Astrocyte (in vitro differentiated cells and primary cell): Measurements from ENCODE around the gene PADI4. TPM values are rescaled to one million over a fixed set of nuclear protein-coding genes. Genes with fewer than 3 reads are reported as not detected.
"Not testable (repeated sequence)": the region's sequence is repeated elsewhere in the genome, so short reads cannot be mapped to it uniquely, and the experiment has no call there.

ENCODE experiments used
- DNase-seq: peaks from one replicate; pipeline ENCODE4 v3.0.0-alpha.2; 2010; ENCODE audit warnings: low read depth
- FAIRE-seq: peaks from 2 replicates; lab custom pipeline; 2011; peaks lifted over from hg19 to GRCh38; lab: Jason Lieb, UNC
- H2AFZ ChIP-seq: 2 replicates; pipeline ENCODE4 v1.6.0; 2012; ENCODE audit warnings: low read depth, low read length, inconsistent platforms
- H3K27ac ChIP-seq: 2 replicates; pipeline ENCODE4 v1.5.1; 2011; ENCODE audit warnings: low read depth, low read length, inconsistent platforms
- H3K27me3 ChIP-seq: 2 replicates; pipeline ENCODE4 v1.6.0; 2011; ENCODE audit warnings: low read length, inconsistent platforms; ENCODE audit not compliant: insufficient read depth
- H3K36me3 ChIP-seq: 2 replicates; pipeline ENCODE4 v1.5.1; 2011; ENCODE audit warnings: low read length, inconsistent platforms; ENCODE audit not compliant: insufficient read depth
- H3K4me1 ChIP-seq: 2 replicates; pipeline ENCODE4 v1.5.1; 2011; ENCODE audit warnings: low read length, inconsistent platforms; ENCODE audit not compliant: insufficient read depth
- H3K4me2 ChIP-seq: 2 replicates; pipeline ENCODE4 v1.6.0; 2012; ENCODE audit warnings: low read length, inconsistent platforms
- H3K4me3 ChIP-seq: 2 replicates; pipeline ENCODE4 v1.5.1; 2011; ENCODE audit warnings: low read depth, mild to moderate bottlenecking, low read length, inconsistent platforms; ENCODE audit not compliant: insufficient read depth
- H3K79me2 ChIP-seq: 2 replicates; pipeline ENCODE4 v1.6.0; 2012; ENCODE audit warnings: mild to moderate bottlenecking, low read length, inconsistent platforms; ENCODE audit not compliant: insufficient read depth
- H3K9ac ChIP-seq: 2 replicates; pipeline ENCODE4 v1.6.0; 2012; ENCODE audit warnings: mild to moderate bottlenecking, low read length, inconsistent platforms
- H3K9me3 ChIP-seq: 2 replicates; pipeline ENCODE4 v1.5.1; 2012; ENCODE audit warnings: low read depth, mild to moderate bottlenecking, low read length, inconsistent platforms; ENCODE audit not compliant: insufficient read depth
- H4K20me1 ChIP-seq: 2 replicates; pipeline ENCODE4 v1.6.0; 2012; ENCODE audit warnings: low read length, inconsistent platforms; ENCODE audit not compliant: insufficient read depth
- H3K27ac Mint-ChIP-seq: one replicate; pipeline ENCODE4 v1.8.0; 2021; ENCODE audit warnings: mild to moderate bottlenecking, mixed read lengths; ENCODE audit not compliant: unreplicated experiment
- H3K27me3 Mint-ChIP-seq: one replicate; pipeline ENCODE4 v1.8.0; 2021; ENCODE audit warnings: low read depth, mixed read lengths; ENCODE audit not compliant: unreplicated experiment
- H3K36me3 Mint-ChIP-seq: one replicate; pipeline ENCODE4 v1.8.0; 2021; ENCODE audit warnings: low read depth, mixed read lengths; ENCODE audit not compliant: unreplicated experiment
- H3K4me1 Mint-ChIP-seq: one replicate; pipeline ENCODE4 v1.8.0; 2021; ENCODE audit warnings: low read depth, mixed read lengths; ENCODE audit not compliant: unreplicated experiment
- H3K4me3 Mint-ChIP-seq: one replicate; pipeline ENCODE4 v1.8.0; 2021; ENCODE audit warnings: mild to moderate bottlenecking, moderate library complexity, mixed read lengths; ENCODE audit not compliant: unreplicated experiment
- H3K9me3 Mint-ChIP-seq: one replicate; pipeline ENCODE4 v1.8.0; 2021; ENCODE audit warnings: mild to moderate bottlenecking, mixed read lengths; ENCODE audit not compliant: unreplicated experiment
- CTCF ChIP-seq: IDR thresholded peaks from 2 replicates; pipeline ENCODE4 v1.5.1; 2011; ENCODE audit warnings: low read depth, mild to moderate bottlenecking, inconsistent platforms, low read length, moderate library complexity; ENCODE audit not compliant: insufficient read depth
- EZH2 ChIP-seq: IDR thresholded peaks from 2 replicates; pipeline ENCODE4 v1.6.1; 2012; ENCODE audit warnings: mild to moderate bottlenecking, low read length, inconsistent platforms; ENCODE audit not compliant: insufficient read depth
- total RNA-seq: library from RNA; stranded (reverse); gene quantifications from 2 replicates; pipeline ENCODE4 v1.2.1, GENCODE V29; 2021

The PADI4 gene
- total RNA-seq, 1 donor from 2014 or later, result not detected

GRCh38 chr1:17339521-17339920 is 31.5 kb downstream of the PADI4 start:
- DNase-seq, result no peak
- no peaks in the 10 kb centered on the region for H3K36me3 ChIP-seq
- no peak overlapping the region for H3K4me3 ChIP-seq
- H3K27me3 Mint-ChIP-seq, result peaks cover 34% of the 10 kb centered on the region
- H3K4me2 ChIP-seq, result no peak overlapping the region
- H3K9ac ChIP-seq, result no peak overlapping the region
- H2AFZ ChIP-seq, result no peak overlapping the region
- H3K79me2 ChIP-seq, result no peaks in the 10 kb centered on the region
- no peak overlapping the region for H3K27ac Mint-ChIP-seq
- TF ChIP-seq CTCF, result no peak
- no peak for TF ChIP-seq EZH2
- peaks cover 7% of the 10 kb centered on the region for H3K4me1 Mint-ChIP-seq
- no peaks in the 10 kb centered on the region for H3K36me3 Mint-ChIP-seq
- H3K4me3 Mint-ChIP-seq, result no peak overlapping the region
- H3K9me3 ChIP-seq, result no peaks in the 10 kb centered on the region
- H4K20me1 ChIP-seq, result no peaks in the 10 kb centered on the region
- H3K9me3 Mint-ChIP-seq, result peaks cover 9% of the 10 kb centered on the region
- no peak for FAIRE-seq
- no peaks in the 10 kb centered on the region for H3K27me3 ChIP-seq
- no peaks in the 10 kb centered on the region for H3K4me1 ChIP-seq
- no peak overlapping the region for H3K27ac ChIP-seq

GRCh38 chr1:17340358-17340757 is 32.4 kb downstream of the PADI4 start:
- Histone ChIP-seq H3K27me3 (no peaks in the 10 kb centered on the region), H3K4me3 (no peak overlapping the region), H3K9me3 (no peaks in the 10 kb centered on the region), H3K79me2 (no peaks in the 10 kb centered on the region), H3K4me2 (no peak overlapping the region), H4K20me1 (no peaks in the 10 kb centered on the region), H3K36me3 (no peaks in the 10 kb centered on the region), H3K9ac (no peak overlapping the region), H3K4me1 (no peaks in the 10 kb centered on the region), H2AFZ (no peak overlapping the region), H3K27ac (no peak overlapping the region)
- Mint-ChIP-seq H3K4me1 (peaks cover 7% of the 10 kb centered on the region), H3K9me3 (peaks cover 11% of the 10 kb centered on the region), H3K27me3 (peaks cover 34% of the 10 kb centered on the region), H3K27ac (no peak overlapping the region), H3K4me3 (no peak overlapping the region), H3K36me3 (peaks cover 3% of the 10 kb centered on the region)
- DNase-seq (peak; percentile 21), FAIRE-seq (no peak)
- no peak for TF ChIP-seq EZH2
- TF ChIP-seq CTCF, result no peak

GRCh38 chr1:17342014-17342441 is 34.0 kb downstream of the PADI4 start:
- no peak overlapping the region for H3K27ac ChIP-seq
- no peaks in the 10 kb centered on the region for H3K27me3 ChIP-seq
- no peak overlapping the region for H3K4me3 ChIP-seq
- Mint-ChIP-seq H3K4me1 (peaks cover 7% of the 10 kb centered on the region), H3K9me3 (peaks cover 17% of the 10 kb centered on the region), H3K27me3 (peaks cover 27% of the 10 kb centered on the region), H3K36me3 (peaks cover 5% of the 10 kb centered on the region), H3K4me3 (no peak overlapping the region), H3K27ac (no peak overlapping the region)
- no peak for TF ChIP-seq EZH2
- TF ChIP-seq CTCF, result no peak
- FAIRE-seq (no peak), DNase-seq (no peak)
- no peak overlapping the region for H3K4me2 ChIP-seq
- no peak overlapping the region for H3K9ac ChIP-seq
- H4K20me1 ChIP-seq, result no peaks in the 10 kb centered on the region
- H2AFZ ChIP-seq, result no peak overlapping the region
- no peaks in the 10 kb centered on the region for H3K4me1 ChIP-seq
- H3K36me3 ChIP-seq, result no peaks in the 10 kb centered on the region
- H3K79me2 ChIP-seq, result no peaks in the 10 kb centered on the region
- no peaks in the 10 kb centered on the region for H3K9me3 ChIP-seq

- H3K27me3 Mint-ChIP-seq, result peaks cover 17% of the 10 kb centered on the region
Observed at GRCh38 chr1:17345506-17345905, 37.5 kb downstream of the PADI4 start.

More at GRCh38 chr1:17345506-17345905, 37.5 kb downstream of the PADI4 start:
- not testable (repeated sequence) for FAIRE-seq, H3K4me1 ChIP-seq, H3K27me3 ChIP-seq, H3K9ac ChIP-seq, H3K4me3 ChIP-seq, H3K4me1 Mint-ChIP-seq, H3K27ac Mint-ChIP-seq, H3K4me3 Mint-ChIP-seq, H3K36me3 Mint-ChIP-seq, H3K27ac ChIP-seq, H3K79me2 ChIP-seq, H3K9me3 ChIP-seq, DNase-seq, H3K4me2 ChIP-seq, H2AFZ ChIP-seq, H4K20me1 ChIP-seq, H3K36me3 ChIP-seq
- peaks cover 17% of the 10 kb centered on the region for H3K9me3 Mint-ChIP-seq
